ENCODE results near the gene PNPLA7. TPM values are rescaled to one million over a fixed set of nuclear protein-coding genes. Genes with fewer than 3 reads are reported as not detected.

The PNPLA7 gene
- total RNA-seq, 1 donor from 2014 or later: 3.6 TPM

DNA sequence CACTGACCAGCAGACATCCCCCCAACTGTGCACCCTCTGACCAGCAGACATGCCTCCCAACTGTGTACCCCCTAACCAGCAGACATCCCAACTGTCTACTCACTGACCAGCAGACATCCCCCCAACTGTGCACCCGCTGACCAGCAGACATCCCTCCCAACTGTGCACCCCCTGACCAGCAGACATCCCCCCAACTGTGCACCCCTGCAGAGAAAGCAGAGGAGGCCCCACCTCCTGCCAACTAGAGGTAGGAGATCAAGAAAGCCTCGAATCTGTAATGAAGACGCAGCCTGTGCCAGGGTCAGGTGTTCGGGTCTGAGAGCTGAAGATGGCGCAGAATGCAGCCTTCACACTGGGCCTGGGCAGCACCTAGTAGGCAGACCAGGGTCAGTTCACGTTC, 61.3 kb downstream of the PNPLA7 start:
- Mint-ChIP-seq H3K4me3 (ENCODE audit: unreplicated experiment) (no peak overlapping the region), H3K9me3 (ENCODE audit: low read depth) (no peaks in the 10 kb centered on the region), H3K27me3 (ENCODE audit: low read depth) (no peaks in the 10 kb centered on the region), H3K4me1 (ENCODE audit: low read depth) (no peaks in the 10 kb centered on the region), H3K27ac (ENCODE audit: unreplicated experiment) (no peak overlapping the region), H3K36me3 (ENCODE audit: low read depth) (peaks cover 7% of the 10 kb centered on the region)
- TF ChIP-seq, protein P1, sequence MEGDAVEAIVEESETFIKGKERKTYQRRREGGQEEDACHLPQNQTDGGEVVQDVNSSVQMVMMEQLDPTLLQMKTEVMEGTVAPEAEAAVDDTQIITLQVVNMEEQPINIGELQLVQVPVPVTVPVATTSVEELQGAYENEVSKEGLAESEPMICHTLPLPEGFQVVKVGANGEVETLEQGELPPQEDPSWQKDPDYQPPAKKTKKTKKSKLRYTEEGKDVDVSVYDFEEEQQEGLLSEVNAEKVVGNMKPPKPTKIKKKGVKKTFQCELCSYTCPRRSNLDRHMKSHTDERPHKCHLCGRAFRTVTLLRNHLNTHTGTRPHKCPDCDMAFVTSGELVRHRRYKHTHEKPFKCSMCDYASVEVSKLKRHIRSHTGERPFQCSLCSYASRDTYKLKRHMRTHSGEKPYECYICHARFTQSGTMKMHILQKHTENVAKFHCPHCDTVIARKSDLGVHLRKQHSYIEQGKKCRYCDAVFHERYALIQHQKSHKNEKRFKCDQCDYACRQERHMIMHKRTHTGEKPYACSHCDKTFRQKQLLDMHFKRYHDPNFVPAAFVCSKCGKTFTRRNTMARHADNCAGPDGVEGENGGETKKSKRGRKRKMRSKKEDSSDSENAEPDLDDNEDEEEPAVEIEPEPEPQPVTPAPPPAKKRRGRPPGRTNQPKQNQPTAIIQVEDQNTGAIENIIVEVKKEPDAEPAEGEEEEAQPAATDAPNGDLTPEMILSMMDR (IDR thresholded peaks at IDR 0.05): no peak
- DNase-seq (ENCODE audit: low spot score): no peak

DNA sequence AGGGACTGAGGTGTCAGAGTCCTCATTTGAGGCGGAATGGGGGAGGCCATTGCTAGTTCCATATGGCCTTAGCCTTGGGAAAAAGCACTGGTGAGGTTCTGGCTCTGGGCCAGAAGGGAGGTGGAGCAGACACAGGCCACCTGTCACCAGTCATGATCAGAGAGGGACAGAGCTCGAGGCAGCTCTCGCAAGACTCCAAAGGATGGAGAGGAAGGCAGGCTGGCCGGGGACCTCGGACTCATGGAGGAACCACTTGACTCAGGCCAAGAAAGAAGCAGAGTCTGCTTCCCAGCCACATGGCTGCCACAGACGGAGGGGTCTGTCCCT, 61.9 kb downstream of the PNPLA7 start:
- Mint-ChIP-seq H3K27ac (ENCODE audit: unreplicated experiment) (no peak overlapping the region), H3K27me3 (ENCODE audit: low read depth) (no peaks in the 10 kb centered on the region), H3K4me3 (ENCODE audit: unreplicated experiment) (no peak overlapping the region), H3K36me3 (ENCODE audit: low read depth) (peaks cover 7% of the 10 kb centered on the region), H3K9me3 (ENCODE audit: low read depth) (no peaks in the 10 kb centered on the region), H3K4me1 (ENCODE audit: low read depth) (no peaks in the 10 kb centered on the region)
- no peak for DNase-seq (ENCODE audit: low spot score)
- TF ChIP-seq, protein P1 (IDR thresholded peaks at IDR 0.05): no peak

GRCh38 chr9:137487454-137488326, 62.5 kb downstream of the PNPLA7 start:
- Mint-ChIP-seq H3K27ac (ENCODE audit: unreplicated experiment) (no peak overlapping the region), H3K4me3 (ENCODE audit: unreplicated experiment) (no peak overlapping the region), H3K9me3 (ENCODE audit: low read depth) (no peaks in the 10 kb centered on the region), H3K4me1 (ENCODE audit: low read depth) (peaks cover 1% of the 10 kb centered on the region), H3K36me3 (ENCODE audit: low read depth) (peaks cover 7% of the 10 kb centered on the region), H3K27me3 (ENCODE audit: low read depth) (no peaks in the 10 kb centered on the region)
- TF ChIP-seq, protein P1 (IDR thresholded peaks at IDR 0.05): no peak
- DNase-seq (ENCODE audit: low spot score): no peak

GRCh38 chr9:137486545-137487453, 63.4 kb downstream of the PNPLA7 start:
- H3K27me3 Mint-ChIP-seq (ENCODE audit: low read depth): no peaks in the 10 kb centered on the region
- H3K9me3 Mint-ChIP-seq (ENCODE audit: low read depth): no peaks in the 10 kb centered on the region
- no peak for DNase-seq (ENCODE audit: low spot score)
- peaks cover 10% of the 10 kb centered on the region for H3K4me1 Mint-ChIP-seq (ENCODE audit: low read depth)
- no peak overlapping the region for H3K27ac Mint-ChIP-seq (ENCODE audit: unreplicated experiment)
- H3K36me3 Mint-ChIP-seq (ENCODE audit: low read depth): peaks cover 7% of the 10 kb centered on the region
- TF ChIP-seq, protein P1 (IDR thresholded peaks at IDR 0.05): no peak
- H3K4me3 Mint-ChIP-seq (ENCODE audit: unreplicated experiment): no peak overlapping the region

DNA sequence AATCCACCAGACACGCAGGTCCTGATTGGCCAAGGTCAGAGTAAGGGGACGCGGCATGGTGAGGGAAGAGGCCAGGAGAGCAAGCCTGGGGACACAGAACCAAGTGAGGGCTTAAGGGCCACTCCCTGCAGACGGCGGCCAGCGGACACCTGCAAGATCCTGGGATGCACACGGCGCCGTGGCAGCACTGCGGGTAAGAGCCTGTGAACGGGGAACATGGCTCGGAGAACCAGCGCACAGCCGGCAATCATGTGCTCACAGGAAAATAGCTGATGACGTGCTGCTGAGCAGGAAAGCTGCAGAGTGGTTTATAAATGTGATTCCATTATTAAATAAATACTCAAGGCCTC, 64.1 kb downstream of the PNPLA7 start:
- DNase-seq (ENCODE audit: low spot score): no peak
- TF ChIP-seq, protein P1 (IDR thresholded peaks at IDR 0.05): no peak
- peaks cover 12% of the 10 kb centered on the region for H3K4me1 Mint-ChIP-seq (ENCODE audit: low read depth)
- no peaks in the 10 kb centered on the region for H3K9me3 Mint-ChIP-seq (ENCODE audit: low read depth)
- no peak overlapping the region for H3K27ac Mint-ChIP-seq (ENCODE audit: unreplicated experiment)
- H3K36me3 Mint-ChIP-seq (ENCODE audit: low read depth): peaks cover 4% of the 10 kb centered on the region
- H3K4me3 Mint-ChIP-seq (ENCODE audit: unreplicated experiment): no peak overlapping the region
- H3K27me3 Mint-ChIP-seq (ENCODE audit: low read depth): no peaks in the 10 kb centered on the region
